NCI-H446 treated with DMSO at 0.1 percent for 48 hours (cell line): ENCODE results near the gene PRKRIP1.
"Not testable (repeated sequence)": the region's sequence is repeated elsewhere in the genome, so short reads cannot be mapped to it uniquely, and the experiment has no call there.

Source experiments
- DNase-seq: peaks from one replicate; lab custom pipeline; 2025; lab: John Stamatoyannopoulos, UW

PRKRIP1 gene

DNA sequence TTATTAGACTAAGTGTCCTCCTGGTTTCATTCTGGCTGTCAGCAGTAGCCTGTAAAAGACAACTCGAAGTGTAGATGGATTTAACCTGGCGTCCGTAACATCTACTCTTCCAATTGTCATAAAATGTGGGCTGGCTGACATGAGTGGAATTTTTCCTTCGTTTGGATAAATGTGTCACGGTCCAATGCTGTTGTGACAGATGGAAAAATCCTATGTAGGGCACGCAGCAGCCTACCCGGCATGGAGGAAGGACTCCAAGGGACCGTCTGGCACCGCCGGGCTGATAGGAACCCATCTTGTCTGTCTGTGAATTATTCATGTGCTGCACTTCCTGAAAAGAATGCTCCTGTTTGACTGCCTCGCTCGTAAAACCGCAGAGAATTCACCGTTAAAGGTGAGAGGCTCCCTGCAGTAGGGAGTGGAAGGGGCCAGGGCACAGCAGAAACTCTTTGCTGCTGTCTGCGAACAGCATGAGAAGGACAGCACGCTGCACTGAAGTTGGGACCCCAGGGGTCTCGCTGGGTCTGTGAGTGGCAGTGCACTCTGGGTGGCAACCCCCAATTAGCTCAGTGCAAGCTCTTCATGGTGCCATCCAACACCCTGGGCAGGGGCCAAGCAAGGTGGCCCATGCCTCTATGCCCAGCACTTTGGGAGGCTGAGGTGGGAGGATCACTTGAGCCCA lies 35.6 kb downstream of the PRKRIP1 start:
- peak; percentile 2 for DNase-seq

DNA sequence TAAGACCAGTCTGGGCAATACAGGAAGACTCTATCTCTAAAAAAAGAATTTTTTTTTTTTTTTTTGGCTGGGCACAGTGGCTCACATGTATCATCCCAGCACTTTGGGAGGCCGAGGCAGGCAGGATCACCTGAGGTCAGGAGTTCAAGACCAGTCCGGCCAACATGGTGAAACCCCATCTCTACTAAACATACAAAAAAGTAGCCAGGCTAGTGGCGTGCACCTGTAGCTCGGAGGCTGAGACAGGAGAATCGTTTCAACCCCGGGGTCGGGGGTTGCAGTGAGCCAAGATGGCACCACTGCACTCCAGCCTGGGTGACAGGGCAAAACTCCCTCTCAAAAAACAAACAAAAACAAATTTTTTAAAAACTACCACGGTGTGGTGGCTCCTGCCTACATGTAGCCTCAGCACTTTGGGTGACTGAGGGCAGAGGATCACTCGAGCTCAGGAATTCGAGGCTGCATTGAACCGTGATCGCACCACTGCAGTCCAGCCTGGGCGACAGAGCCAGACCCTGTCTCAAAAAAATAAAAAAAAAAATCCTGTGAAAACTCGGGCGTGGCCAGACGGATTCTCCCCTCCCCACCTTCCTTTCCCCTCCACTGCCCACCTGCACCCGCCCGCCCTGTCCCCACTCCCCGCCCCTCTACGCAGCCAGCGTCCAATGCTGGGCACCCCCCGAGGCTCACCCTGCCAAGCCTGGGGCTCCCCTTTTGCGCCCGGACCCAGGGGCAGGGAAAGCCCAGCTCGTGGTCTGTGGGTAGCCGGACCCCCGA lies 36.5 kb downstream of the PRKRIP1 start:
- DNase-seq: no peak

DNA sequence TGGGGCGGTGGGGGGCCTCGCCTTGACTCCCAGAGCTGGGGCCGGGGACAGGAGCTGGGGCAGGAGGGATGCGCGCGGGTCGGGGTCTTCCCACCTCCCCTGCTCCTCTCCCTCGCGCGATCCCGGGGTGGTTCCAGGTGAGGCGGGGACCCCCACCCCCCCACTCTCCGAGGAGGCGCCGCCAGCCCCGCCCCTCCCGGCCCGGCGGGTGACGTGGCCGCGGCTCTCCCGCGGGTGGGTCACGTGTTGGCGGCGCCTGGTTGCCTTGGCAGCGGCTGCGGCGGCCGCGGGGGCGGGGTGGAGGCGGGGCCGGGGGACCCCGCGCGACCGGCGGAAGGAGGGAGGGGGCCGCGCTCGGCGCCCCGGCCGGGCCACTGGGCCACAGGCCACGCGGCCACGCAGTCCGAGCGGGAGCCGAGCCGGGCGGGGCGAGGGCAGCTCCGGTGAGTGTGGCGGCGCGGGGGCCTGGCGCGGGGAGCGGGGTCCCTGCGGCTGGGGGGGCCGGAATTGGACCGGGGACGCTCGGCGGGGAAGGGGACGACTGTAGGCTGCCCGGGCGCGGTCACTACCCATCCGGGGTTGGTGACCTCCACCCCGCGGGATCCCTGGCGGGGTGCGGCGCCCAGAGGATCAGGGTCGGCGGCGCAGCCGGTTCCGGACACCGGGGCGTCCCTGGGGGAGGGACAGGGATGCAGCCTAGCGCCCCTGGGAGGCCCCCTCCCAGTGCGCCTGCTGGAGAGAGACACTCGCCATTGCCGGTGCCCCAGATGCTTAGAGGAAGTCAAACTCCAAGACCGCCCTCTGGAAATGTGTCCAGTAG lies 37.3 kb downstream of the PRKRIP1 start, which contains the start of gene ORAI2:
TSS of gene ORAI2 (plus strand) at position 357 of the 820 bp plus-strand sequence. CDS start 5,382 bp downstream, outside the sequence.
- peak; percentile 7 for DNase-seq

DNA sequence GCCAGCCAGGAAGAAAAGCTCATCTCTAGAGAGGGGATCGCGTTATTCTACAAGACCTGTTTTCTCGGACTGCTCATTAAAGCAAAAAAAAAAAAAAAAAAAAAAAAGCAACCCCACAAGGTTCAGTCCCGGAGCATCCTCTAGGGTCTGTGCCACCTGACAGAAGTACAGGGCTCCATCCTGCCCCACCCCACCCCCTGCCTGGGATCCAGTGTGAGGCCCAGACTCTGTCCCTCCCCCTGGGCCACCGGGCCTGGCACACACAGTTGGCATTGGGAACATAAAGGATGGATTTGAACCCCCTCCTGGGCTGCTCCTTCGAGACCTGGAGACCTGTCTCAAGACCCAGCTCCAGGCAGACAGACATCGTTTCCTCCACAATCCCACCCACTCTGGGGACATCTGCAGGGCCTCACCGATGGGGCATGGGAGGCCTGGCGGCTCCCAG lies 37.9 kb downstream of the PRKRIP1 start:
- no peak for DNase-seq

DNA sequence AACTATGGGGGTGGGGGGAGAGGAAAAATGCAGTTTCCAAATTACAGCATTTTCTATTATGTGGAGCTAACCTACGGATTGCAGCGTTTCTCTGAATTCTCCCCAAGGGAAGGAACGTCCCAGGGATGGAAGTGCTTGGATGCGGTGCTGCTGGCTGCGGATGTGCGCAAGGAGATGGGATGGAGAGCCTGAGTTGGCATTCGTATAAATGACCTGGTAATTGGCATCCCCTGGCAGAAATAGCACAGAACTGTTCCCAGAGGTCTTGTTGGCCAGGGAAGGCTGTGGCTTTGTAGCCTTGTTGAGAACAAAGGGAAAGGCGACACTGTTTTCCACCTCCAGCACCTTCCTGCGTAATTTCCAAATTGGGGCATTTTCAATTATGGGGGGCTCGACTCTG lies 40.0 kb downstream of the PRKRIP1 start:
- no peak for DNase-seq

DNA sequence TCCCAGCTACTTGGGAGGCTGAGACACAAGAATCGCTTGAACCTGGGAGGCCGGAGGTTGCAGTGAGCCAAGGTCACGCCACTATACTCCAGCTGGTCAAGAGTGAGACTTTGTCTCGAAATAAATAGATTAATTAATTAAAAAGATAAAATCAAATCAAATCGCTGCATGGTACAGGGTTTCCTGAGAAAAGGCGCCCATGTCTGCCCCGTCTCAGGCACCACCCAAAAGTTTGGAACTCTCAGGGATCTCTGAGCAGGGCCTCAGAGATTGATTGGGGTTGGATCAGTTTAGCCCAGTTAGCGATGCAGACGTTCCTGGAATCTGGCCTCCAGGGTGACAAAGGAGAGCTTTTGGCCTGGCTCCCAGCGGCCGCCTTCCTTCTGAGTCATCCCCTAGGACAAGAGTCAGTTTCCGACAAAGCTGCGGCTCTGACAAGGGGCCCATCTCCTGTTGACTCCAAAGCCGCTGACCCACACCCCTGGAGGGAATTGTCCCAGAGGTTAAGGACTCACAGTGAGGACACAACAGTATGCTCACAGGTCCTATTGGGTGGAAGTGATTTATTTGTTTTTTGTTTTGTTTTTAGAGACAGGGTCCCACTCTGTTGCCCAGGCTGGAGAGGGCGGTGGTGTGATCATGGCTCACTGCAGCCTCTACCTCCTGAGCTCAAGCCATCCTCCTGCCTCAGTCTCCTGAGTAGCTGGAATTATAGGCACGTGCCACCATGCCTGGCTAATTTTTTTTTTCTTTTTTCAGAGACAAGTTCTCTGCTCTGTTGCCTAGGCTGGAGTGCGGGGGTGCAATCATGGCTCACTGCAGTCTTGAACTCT lies 44.0 kb downstream of the PRKRIP1 start:
- DNase-seq: no peak

DNA sequence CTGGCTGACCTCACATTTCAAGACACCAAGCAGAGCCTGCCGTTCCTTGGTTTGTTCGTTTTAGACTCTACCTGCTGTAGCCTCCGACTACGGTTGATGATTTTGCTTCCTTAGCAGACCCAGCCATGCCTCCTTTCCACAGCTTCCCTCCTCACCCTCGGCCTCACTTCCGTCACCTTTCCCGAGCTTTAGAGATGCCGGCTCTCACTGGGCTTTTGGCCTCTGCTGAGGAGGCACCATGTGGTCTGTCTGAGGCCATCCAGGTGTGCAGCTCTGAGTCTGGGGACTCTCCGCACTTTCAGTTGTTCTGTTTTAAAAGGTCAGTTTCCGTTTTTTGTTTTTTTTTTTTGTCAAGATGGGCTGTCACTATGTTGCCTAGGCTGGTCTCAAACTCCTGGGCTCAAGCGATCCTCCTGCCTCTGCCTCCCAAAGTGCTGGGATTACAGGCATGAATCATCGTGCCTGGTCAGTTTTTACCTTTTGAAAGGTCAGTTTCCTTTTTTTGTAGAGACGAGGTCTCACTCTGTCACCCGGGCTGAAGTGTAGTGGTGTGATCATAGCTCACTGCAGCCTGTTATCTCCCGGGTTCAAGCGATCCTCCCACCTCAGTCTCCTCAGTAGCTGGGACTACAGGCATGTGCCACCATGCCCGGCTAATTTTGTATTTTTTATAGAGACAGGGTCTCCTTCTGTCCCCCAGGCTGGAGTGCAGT lies 49.0 kb downstream of the PRKRIP1 start:
- DNase-seq: no peak

DNA sequence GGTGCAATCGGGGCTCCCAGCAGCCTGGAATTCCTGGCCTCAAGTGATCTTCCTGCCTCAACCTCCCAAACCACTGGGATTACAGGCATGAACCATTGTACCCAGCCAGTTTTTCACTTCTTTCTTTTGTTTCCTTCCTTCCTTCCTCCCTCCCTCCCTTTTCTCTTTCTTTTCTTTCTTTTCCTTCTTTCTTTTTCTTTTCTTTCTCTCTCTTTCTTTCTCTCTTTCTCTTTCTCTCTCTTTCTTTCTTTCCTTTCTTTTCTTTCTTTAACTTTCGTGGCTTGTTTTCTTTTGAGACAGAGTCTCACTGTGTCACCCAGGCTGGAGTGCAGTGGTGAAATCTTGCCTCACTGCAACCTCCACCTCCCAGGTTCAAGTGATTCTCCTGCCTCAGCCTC lies 49.5 kb downstream of the PRKRIP1 start:
- no peak for DNase-seq

DNA sequence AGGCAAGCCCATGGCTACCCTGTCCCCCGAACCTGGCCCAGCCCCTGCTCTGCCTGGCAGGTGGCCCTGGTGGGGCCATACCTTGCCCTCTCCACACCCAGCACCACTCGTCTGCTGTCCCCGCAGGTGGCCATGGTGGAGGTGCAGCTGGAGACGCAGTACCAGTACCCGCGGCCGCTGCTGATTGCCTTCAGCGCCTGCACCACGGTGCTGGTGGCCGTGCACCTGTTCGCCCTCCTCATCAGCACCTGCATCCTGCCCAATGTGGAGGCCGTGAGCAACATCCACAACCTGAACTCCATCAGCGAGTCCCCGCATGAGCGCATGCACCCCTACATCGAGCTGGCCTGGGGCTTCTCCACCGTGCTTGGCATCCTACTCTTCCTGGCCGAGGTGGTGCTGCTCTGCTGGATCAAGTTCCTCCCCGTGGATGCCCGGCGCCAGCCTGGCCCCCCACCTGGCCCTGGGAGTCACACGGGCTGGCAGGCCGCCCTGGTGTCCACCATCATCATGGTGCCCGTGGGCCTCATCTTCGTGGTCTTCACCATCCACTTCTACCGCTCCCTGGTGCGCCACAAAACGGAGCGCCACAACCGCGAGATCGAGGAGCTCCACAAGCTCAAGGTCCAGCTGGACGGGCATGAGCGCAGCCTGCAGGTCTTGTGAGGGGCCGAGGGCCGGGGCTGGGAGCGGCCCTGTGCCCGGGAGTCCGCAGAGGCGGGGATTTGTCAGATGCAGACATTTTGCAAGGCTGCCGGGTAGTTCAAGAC lies 50.4 kb downstream of the PRKRIP1 start:
- DNase-seq: no peak

DNA sequence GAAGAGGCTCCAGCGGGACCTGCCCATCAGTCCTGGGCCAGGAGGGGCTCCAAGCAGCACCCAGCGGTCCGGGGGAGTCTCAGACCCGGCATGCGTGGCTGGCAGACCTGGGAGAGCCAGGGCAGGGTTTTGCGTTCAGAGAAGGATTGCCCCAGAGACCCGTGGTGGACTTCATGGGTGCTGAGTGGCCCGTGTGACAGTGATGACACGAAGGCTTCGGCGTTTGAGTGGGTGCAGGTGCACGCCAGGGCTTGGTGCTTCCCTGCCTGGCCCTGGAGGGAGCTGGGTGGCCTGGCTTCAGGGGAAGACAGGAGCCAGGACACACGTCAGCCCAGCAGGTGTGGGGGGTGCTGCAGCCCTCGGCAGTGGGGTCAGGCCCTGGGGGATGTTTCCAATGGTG lies 51.1 kb downstream of the PRKRIP1 start:
- DNase-seq: no peak

DNA sequence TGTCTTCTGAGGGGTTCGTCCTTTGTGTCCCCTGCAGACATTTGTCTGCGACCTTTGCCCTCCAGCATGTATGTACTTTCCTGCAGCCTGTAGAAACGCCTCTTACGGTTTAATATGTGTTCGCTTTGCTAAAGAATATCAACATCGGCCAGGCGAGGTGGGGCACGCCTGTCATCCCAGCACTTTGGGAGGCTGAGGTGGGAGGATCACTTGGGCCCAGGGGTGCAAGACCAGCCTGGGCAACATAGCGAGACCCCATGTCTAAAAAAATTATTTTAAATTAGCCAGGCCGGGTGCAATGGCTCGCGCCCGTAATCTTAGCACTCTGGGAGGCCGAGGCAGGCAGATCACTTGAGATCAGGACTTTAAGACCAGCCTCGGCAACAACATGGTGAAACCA lies 53.0 kb downstream of the PRKRIP1 start:
- no peak for DNase-seq

DNA sequence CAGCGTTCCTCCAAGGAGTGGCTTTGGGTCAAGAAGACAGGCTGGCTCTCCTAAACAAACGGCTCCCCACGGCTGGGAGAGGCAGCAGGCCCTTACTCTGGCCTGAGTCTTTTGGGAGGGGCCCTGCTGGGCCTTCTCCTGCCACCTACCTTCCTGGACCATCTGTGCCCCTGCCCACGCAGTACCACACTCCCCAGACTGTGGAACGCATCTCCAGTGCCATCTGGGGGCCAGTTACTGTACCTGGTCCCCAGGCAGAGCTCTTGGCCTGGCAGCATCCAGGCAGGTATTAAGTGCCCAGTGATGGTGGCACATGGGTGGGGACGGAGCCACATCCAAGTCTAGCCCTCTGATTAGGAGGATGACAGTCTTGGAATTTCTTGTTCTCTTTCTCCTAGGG lies 54.1 kb downstream of the PRKRIP1 start:
- DNase-seq: no peak

DNA sequence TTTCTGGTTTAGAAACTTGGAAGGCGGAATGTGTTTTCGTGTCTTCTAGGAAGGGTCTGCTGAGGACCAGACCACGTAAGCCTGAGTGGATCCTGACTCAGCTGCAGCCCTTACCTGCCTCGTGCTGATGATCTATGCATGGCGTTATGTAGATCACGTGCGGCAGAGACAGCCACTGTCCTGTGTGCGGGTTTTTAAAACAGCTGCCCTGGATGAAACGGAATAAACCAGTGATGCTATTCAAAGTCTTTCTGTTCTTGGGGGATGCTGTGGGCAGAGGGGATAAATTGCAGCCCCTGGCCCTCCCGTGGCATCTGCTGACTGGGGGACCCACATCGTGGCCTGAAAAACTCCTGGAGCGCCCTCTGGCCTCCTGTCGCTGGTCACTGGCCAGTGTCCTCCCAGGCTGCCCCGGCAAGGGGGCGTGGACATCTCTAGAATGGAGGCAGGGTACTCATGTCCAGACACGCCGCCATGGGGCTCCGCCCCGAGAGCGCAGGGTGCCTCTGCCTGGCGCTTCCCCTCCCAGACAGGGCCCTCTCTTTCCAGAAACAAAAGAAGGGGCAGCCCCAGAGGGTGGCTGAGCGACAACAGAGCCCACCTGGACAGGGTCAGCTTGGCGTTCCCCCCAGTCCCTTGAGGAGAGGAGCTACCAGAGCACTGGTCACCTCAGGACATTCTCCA lies 55.4 kb downstream of the PRKRIP1 start:
- no peak for DNase-seq

DNA sequence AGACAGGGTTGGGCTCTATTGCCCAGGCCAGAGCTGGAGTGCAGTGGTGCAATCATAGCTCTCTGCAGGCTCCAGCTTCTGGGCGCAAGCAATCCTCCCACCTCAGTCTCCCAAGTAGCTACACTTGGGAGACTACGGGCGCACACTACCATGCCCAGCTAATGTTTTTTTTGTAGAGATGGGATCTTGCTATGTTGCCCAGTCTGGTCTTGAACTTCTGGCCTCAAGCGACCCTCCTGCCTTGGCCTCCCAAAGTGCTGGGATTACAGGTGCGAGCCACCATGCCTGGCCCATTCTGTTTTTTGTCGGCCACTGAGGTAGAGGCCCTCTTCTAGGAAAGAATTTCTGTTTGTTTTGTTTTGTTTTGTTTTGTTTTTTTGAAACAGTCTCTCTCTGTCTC lies 56.3 kb downstream of the PRKRIP1 start:
- no peak for DNase-seq

DNA sequence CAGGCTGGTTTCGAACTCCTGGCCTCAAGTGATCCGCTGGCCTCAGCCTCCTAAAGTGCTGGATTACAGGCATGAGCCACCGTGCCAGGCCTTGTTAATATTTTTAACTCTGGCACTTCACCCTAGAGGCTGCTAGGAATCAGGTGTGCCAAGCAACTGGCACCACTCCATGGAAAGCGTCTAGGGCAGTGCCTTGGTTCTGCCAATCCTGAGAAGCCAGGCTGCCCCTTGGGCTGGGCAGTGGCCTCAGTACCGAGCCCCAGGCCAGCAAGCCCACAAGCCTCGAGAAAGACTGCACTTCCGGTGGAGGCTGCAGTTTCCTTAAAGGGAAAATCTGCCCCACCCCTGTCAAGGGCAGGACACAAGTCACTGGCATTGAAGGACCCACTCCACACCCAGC lies 57.2 kb downstream of the PRKRIP1 start:
- DNase-seq: no peak

DNA sequence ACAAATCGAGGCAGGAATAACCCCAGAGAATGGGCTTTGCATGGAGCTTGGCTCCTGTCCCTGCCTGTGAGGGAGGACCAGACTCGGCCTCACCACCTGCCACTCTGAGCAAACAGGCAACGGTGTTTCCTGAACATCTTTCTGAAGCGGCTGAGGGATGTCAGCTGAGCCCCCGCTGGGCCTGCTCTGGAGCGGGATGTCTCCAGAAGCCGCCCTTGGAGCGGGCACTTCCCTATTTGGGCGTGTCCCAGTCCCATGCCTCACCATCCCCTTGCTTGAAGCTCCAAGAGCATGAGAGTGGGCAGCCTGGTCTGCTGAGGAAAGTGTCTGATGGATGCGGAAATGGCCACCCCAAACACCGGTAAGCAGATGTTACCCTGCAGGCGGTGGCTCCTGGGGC lies 58.3 kb downstream of the PRKRIP1 start:
- DNase-seq: no peak

DNA sequence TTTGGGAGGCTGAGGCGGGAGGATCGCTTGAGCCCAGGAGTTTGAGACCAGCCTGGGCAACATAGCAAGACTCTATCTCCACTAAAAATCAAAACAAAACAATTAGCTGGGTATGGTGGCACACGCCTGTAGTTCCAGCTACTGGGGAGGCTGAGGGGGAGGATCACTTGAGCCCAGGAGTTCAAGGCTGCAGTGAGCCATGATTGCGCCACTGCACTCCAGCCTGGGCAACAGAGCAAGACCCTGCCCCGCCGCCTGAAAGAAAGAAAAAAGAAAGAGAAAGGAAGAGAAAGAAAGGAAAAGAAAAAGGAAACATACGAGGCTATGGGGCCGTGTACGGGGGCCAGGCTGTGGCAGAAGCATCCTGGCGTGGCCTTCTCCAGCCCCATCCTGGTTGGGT lies 58.8 kb downstream of the PRKRIP1 start:
- not testable (repeated sequence) for DNase-seq

DNA sequence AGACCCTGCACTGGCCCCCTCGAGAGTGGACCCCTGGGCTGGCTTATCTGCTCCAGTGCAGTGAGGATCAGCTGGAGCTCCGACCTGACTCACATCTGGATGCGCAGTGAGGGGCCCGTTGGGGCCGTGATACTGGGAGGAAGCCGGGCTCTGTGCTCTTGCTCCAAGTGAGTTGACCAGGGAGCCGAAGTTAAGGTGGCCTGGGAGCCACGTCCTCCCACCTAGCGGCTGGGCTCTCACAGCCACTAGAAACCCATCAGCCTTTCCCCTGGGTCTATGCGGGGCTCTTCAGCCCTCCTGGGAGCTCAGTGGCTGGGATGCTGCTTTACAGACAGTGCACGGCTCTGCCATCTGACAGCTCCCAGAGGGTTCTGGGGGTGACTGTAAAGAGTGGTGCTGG lies 59.4 kb downstream of the PRKRIP1 start:
- no peak for DNase-seq

DNA sequence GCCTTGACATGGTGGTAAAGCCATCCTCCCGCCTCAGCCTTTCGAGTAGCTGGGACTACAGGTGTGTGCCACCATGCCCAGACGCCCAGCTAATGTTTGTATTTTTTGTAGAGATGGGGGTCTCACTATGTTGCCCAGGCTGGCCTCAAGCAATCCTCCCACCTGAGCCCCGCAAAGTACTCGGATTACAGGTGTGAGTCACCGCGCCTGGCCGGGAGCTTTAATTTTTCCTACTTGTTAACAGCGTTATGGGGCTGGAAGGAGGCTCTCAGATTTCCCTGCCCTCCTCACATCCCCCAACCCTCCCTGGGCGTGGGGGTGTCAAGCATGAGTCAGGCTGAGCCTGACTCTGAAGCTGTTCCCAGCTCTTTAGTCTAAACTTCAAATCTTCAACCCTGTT lies 60.2 kb downstream of the PRKRIP1 start:
- DNase-seq: no peak
